ENCODE results near the gene CCDC71L.

GRCh38 chr7:106681815-106682495, 21.0 kb upstream of the CCDC71L start:
- TF ChIP-seq POLR2A (IDR thresholded peaks at IDR 0.05; ENCODE audit: low read depth, low read length) (no peak), POLR2AphosphoS5 (IDR thresholded peaks at IDR 0.05; ENCODE audit: low read depth, low read length) (no peak)
